ENCODE measurements around the gene SPATA46. TPM values are rescaled to one million over a fixed set of nuclear protein-coding genes. Genes with fewer than 3 reads are reported as not detected.

Gene SPATA46
- total RNA-seq, 1 experiment from 2014 or later, result not detected

DNA sequence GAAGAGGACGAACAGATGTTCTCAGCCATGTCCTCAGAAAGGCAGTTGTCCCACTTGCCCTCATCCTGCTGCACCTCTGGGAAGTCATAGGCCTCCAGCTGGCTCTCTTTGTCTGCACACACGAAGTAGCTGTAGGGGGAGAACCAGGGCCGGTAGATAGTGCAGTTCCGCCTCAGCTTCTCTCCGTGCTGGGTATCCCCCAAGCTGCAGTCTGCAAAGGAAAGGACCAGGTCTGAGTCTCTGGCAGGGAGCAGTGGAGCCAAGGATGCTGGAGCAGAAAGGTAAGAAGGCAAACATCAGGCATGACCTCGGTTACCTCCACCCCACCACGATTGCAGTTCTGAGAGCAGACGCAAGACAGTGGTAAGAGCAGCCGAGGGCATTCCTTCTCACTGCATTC lies 2.2 kb downstream of the SPATA46 start:
- Histone ChIP-seq H2AFZ (ENCODE audit: low read depth, low read length, poor library complexity, severe bottlenecking) (no peak overlapping the region), H3K79me2 (ENCODE audit: insufficient read depth, low read length) (no peaks in the 10 kb centered on the region), H3K4me2 (ENCODE audit: low read length) (peak overlapping the region; percentile 69), H3K4me1 (ENCODE audit: control insufficient read depth in 1 of 2, insufficient read depth in 2 of 2, low read length in 2 of 2) (peaks cover 13 to 27% of the 10 kb centered on the region in 2 experiments), H3K36me3 (ENCODE audit: control insufficient read depth in 1 of 2, insufficient read depth in 2 of 2, low read length in 2 of 2) (no peaks in the 10 kb centered on the region), H3K9ac (ENCODE audit: low read length) (no peak overlapping the region), H3K27ac (ENCODE audit: low read depth, low read length) (no peak overlapping the region), H3K27me3 (ENCODE audit: insufficient read depth, low read length) (no peaks in the 10 kb centered on the region), H3K9me3 (ENCODE audit: control insufficient read depth in 1 of 2, insufficient read depth in 1 of 2, low read depth in 1 of 2, low read length in 2 of 2) (no peaks in the 10 kb centered on the region), H3K9me2 (ENCODE audit: insufficient read depth) (no peaks in the 10 kb centered on the region), H3K4me3 (replicated peaks in 1 of 2; ENCODE audit: low read depth in 1 of 2, low read length in 2 of 2) (0 out of 4 replicates have a peak overlapping the region, but pooled peaks of 1 of the 2 experiments have one; percentile 12), H4K20me1 (ENCODE audit: insufficient read depth) (no peaks in the 10 kb centered on the region)
- ATAC-seq, result no peak
- BruUV-seq (replicated peaks), result no TSS peak
- no peak for DNase-seq (ENCODE audit: low read depth, low spot score)
- CTCF ChIA-PET, result no interaction called here
- RAD21 ChIA-PET (ENCODE audit: low non-redundant PET in 1 of 2, low total read pairs in 2 of 2, uncharacterized antibody in 2 of 2, unreplicated experiment in 2 of 2), result no interaction called here
- POLR2A ChIA-PET, result no interaction called here
- intact Hi-C loops (cut with micrococcal nuclease), result no loop called here
- no peak for TF ChIP-seq SP1 (IDR thresholded peaks at IDR 0.05; ENCODE audit: low read depth)
- TF ChIP-seq YY1 (IDR thresholded peaks at IDR 0.05; ENCODE audit: extremely low read depth, insufficient replicate concordance, low read depth, low read length), result no peak
- TF ChIP-seq RAD21 (IDR thresholded peaks at IDR 0.05; ENCODE audit: low read depth), result no peak
- TF ChIP-seq ELF1 (IDR thresholded peaks at IDR 0.05; ENCODE audit: borderline replicate concordance, low read depth), result no peak
- TF ChIP-seq, protein P1, sequence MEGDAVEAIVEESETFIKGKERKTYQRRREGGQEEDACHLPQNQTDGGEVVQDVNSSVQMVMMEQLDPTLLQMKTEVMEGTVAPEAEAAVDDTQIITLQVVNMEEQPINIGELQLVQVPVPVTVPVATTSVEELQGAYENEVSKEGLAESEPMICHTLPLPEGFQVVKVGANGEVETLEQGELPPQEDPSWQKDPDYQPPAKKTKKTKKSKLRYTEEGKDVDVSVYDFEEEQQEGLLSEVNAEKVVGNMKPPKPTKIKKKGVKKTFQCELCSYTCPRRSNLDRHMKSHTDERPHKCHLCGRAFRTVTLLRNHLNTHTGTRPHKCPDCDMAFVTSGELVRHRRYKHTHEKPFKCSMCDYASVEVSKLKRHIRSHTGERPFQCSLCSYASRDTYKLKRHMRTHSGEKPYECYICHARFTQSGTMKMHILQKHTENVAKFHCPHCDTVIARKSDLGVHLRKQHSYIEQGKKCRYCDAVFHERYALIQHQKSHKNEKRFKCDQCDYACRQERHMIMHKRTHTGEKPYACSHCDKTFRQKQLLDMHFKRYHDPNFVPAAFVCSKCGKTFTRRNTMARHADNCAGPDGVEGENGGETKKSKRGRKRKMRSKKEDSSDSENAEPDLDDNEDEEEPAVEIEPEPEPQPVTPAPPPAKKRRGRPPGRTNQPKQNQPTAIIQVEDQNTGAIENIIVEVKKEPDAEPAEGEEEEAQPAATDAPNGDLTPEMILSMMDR (IDR thresholded peaks at IDR 0.05 in 2 of 3, conservative IDR thresholded peaks at IDR 0.05 in 1 of 3; ENCODE audit: borderline replicate concordance in 1 of 3, insufficient read depth in 1 of 3, low read depth in 2 of 3, low read length in 2 of 3), result no peak
- no peak for TF ChIP-seq EGR1 (IDR thresholded peaks at IDR 0.05; ENCODE audit: low read depth)
- TF ChIP-seq CBX3 (IDR thresholded peaks at IDR 0.05; ENCODE audit: low read depth), result no peak
- TF ChIP-seq POLR2A (IDR thresholded peaks at IDR 0.05; ENCODE audit: borderline replicate concordance, extremely low read depth, insufficient read depth, insufficient read length), result no peak
- no peak for TF ChIP-seq TCF7L2 (IDR thresholded peaks at IDR 0.05; ENCODE audit: borderline replicate concordance, extremely low read depth, insufficient read depth, insufficient read length)
- no peak for TF ChIP-seq EZH2 (IDR thresholded peaks at IDR 0.05)
- TF ChIP-seq SIN3A (IDR thresholded peaks at IDR 0.05; ENCODE audit: low read depth), result no peak
- TF ChIP-seq, protein P2, sequence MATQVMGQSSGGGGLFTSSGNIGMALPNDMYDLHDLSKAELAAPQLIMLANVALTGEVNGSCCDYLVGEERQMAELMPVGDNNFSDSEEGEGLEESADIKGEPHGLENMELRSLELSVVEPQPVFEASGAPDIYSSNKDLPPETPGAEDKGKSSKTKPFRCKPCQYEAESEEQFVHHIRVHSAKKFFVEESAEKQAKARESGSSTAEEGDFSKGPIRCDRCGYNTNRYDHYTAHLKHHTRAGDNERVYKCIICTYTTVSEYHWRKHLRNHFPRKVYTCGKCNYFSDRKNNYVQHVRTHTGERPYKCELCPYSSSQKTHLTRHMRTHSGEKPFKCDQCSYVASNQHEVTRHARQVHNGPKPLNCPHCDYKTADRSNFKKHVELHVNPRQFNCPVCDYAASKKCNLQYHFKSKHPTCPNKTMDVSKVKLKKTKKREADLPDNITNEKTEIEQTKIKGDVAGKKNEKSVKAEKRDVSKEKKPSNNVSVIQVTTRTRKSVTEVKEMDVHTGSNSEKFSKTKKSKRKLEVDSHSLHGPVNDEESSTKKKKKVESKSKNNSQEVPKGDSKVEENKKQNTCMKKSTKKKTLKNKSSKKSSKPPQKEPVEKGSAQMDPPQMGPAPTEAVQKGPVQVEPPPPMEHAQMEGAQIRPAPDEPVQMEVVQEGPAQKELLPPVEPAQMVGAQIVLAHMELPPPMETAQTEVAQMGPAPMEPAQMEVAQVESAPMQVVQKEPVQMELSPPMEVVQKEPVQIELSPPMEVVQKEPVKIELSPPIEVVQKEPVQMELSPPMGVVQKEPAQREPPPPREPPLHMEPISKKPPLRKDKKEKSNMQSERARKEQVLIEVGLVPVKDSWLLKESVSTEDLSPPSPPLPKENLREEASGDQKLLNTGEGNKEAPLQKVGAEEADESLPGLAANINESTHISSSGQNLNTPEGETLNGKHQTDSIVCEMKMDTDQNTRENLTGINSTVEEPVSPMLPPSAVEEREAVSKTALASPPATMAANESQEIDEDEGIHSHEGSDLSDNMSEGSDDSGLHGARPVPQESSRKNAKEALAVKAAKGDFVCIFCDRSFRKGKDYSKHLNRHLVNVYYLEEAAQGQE (IDR thresholded peaks at IDR 0.05; ENCODE audit: low read depth), result no peak
- TF ChIP-seq EZH2phosphoT487 (IDR thresholded peaks at IDR 0.05; ENCODE audit: borderline replicate concordance), result no peak
- no peak for TF ChIP-seq SRF (IDR thresholded peaks at IDR 0.05; ENCODE audit: low read depth)
- no peak for TF ChIP-seq ZFX (IDR thresholded peaks at IDR 0.05)
- TF ChIP-seq POLR2AphosphoS5 (IDR thresholded peaks at IDR 0.05; ENCODE audit: low read depth, low read length), result no peak
- no peak for TF ChIP-seq CEBPB (IDR thresholded peaks at IDR 0.05; ENCODE audit: low read depth)
- TF ChIP-seq, protein P3, sequence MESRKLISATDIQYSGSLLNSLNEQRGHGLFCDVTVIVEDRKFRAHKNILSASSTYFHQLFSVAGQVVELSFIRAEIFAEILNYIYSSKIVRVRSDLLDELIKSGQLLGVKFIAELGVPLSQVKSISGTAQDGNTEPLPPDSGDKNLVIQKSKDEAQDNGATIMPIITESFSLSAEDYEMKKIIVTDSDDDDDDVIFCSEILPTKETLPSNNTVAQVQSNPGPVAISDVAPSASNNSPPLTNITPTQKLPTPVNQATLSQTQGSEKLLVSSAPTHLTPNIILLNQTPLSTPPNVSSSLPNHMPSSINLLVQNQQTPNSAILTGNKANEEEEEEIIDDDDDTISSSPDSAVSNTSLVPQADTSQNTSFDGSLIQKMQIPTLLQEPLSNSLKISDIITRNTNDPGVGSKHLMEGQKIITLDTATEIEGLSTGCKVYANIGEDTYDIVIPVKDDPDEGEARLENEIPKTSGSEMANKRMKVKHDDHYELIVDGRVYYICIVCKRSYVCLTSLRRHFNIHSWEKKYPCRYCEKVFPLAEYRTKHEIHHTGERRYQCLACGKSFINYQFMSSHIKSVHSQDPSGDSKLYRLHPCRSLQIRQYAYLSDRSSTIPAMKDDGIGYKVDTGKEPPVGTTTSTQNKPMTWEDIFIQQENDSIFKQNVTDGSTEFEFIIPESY (IDR thresholded peaks at IDR 0.05; ENCODE audit: extremely low read depth, insufficient replicate concordance, low read length), result no peak
- TF ChIP-seq MAX (IDR thresholded peaks at IDR 0.05), result no peak
- no peak for TF ChIP-seq JUND (IDR thresholded peaks at IDR 0.05)

Measured in HCT116 (cell line).